ENCODE measurements around the gene CELF3. TPM values are rescaled to one million over a fixed set of nuclear protein-coding genes. Genes with fewer than 3 reads are reported as not detected.

The CELF3 gene
- total and polyA plus RNA-seq, 2 of the 13 experiments (the other 11 are each of a cell fraction or from before 2014, with no cell fraction given) = not detected

DNA sequence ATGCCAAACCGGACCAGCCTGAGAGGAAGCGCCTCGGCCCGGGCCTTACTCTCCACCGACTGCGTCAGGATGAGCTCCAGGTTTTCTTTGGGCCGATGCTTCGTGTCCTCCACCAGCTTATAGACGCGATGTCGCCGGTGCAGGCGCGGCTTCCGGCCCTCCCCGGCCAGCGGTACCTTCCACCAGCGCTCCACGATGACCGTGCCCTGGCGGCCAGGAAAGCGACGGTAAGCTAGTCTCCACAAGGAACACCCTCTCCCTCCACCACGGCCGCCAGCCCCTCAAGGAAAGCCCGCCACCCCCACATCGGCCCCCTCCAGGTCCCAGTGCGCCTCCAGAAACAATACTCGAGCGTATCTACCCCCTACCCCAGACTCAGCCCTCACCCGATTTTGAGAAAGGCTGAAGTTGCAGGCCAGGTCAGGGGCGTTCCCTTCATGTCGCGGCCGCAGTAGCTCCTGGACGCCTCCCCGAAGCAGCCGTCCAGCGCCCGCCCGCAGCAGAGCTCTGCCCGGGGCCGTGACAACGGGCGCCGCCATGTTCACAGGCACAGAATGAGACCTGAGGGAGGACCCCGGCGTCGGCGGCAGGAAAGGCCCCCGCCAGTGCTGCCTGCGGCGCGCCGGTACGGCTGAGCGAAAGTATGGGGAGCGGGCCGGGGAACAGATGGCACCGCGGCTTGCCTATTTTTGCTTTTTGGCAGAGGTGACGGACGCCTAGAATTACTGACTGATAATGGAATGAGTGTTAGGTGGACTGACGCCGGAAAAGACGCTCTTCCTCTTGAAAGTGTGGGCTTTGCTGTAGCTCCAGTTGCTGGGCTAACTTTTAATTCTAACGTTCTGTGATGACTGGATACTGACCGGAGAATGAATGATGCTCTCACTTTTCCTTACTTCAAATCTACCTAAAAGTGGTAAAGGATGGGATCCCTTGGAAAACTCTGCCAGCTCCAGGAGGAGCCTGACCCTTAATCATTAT is 46.6 kb upstream of the CELF3 start, which contains the start of gene MRPL9 (continued):
- TF ChIP-seq, protein P1, sequence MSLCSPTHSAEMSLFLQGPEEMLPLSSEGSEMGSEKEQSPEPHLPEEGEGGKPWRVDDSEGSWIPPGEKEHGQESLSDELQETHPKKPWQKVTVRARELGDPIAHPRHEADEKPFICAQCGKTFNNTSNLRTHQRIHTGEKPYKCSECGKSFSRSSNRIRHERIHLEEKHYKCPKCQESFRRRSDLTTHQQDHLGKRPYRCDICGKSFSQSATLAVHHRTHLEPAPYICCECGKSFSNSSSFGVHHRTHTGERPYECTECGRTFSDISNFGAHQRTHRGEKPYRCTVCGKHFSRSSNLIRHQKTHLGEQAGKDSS (CRISPR knock-in tag; IDR thresholded peaks at IDR 0.05; ENCODE audit: borderline replicate concordance, low read depth) = no peak
- no peak for TF ChIP-seq RARG (CRISPR knock-in tag; IDR thresholded peaks at IDR 0.05; ENCODE audit: low read depth)
- TF ChIP-seq, protein P2, sequence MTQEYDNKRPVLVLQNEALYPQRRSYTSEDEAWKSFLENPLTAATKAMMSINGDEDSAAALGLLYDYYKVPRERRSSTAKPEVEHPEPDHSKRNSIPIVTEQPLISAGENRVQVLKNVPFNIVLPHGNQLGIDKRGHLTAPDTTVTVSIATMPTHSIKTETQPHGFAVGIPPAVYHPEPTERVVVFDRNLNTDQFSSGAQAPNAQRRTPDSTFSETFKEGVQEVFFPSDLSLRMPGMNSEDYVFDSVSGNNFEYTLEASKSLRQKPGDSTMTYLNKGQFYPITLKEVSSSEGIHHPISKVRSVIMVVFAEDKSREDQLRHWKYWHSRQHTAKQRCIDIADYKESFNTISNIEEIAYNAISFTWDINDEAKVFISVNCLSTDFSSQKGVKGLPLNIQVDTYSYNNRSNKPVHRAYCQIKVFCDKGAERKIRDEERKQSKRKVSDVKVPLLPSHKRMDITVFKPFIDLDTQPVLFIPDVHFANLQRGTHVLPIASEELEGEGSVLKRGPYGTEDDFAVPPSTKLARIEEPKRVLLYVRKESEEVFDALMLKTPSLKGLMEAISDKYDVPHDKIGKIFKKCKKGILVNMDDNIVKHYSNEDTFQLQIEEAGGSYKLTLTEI (CRISPR knock-in tag; conservative IDR thresholded peaks at IDR 0.05) = no peak
- no peak for TF ChIP-seq ZNF619 (CRISPR knock-in tag; IDR thresholded peaks at IDR 0.05)
- TF ChIP-seq RBAK (CRISPR knock-in tag; IDR thresholded peaks at IDR 0.05) = no peak
- TF ChIP-seq, protein P3, sequence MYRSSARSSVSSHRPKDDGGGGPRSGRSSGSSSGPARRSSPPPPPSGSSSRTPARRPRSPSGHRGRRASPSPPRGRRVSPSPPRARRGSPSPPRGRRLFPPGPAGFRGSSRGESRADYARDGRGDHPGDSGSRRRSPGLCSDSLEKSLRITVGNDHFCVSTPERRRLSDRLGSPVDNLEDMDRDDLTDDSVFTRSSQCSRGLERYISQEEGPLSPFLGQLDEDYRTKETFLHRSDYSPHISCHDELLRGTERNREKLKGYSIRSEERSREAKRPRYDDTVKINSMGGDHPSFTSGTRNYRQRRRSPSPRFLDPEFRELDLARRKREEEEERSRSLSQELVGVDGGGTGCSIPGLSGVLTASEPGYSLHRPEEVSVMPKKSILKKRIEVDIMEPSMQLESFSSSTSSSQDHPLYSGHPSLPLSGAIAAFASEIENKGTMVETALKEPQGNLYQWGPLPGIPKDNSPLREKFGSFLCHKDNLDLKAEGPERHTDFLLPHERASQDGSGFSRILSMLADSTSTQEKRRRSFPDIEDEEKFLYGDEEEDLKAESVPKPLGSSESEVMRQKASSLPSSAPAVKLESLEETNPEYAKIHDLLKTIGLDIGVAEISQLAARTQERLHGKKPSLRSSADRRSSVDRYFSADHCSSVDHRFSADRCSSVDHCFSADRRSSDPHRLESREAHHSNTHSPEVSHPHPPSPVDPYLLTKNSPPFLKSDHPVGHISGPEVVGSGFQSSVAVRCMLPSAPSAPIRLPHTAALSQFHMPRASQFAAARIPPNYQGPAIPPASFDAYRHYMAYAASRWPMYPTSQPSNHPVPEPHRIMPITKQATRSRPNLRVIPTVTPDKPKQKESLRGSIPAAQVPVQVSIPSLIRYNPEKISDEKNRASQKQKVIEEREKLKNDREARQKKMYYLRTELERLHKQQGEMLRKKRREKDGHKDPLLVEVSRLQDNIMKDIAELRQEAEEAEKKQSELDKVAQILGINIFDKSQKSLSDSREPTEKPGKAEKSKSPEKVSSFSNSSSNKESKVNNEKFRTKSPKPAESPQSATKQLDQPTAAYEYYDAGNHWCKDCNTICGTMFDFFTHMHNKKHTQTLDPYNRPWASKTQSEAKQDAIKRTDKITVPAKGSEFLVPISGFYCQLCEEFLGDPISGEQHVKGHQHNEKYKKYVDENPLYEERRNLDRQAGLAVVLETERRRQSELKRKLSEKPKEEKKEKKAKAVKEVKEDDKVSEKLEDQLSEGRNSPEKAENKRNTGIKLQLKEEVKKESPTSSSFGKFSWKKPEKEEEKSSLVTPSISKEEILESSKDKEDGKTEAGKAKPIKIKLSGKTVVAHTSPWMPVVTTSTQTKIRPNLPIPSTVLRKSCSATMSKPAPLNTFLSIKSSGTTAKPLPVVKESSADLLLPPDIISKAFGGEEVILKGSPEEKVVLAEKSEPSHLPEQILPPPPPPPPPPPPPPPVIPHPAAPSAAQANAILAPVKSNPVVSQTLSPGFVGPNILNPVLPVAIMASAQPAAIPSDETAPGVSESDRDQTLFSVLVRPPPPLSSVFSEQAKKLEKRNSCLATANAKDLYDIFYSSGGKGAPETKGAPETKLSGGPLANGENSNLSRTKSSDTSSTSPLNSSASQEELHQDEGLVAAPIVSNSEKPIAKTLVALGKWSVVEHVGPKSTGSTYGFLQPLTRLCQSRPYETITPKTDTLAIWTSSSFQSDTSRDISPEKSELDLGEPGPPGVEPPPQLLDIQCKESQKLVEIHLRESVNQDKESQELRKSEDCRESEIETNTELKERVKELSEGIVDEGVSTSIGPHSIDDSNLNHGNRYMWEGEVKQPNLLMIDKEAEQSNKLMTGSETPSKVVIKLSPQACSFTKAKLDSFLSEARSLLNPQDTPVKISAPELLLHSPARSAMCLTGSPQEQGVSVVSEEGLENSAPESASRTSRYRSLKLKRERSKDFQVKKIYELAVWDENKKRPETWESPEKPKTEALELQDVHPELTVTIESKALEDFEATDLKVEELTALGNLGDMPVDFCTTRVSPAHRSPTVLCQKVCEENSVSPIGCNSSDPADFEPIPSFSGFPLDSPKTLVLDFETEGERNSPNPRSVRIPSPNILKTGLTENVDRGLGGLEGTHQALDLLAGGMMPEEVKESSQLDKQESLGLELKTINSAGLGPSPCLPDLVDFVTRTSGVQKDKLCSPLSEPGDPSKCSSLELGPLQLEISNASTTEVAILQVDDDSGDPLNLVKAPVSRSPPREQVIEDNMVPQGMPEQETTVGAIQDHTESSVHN (CRISPR knock-in tag; IDR thresholded peaks at IDR 0.05) = no peak
- TF ChIP-seq NCOA5 (CRISPR knock-in tag; IDR thresholded peaks at IDR 0.05) = 0 out of 2 replicates have a peak, but pooled peaks have one; percentile 62
- TF ChIP-seq ZNF569 (CRISPR knock-in tag; IDR thresholded peaks at IDR 0.05; ENCODE audit: borderline replicate concordance) = no peak
- peak; percentile 65; the same call in 1 of the 2 replicates for TF ChIP-seq CBFB (CRISPR knock-in tag; IDR thresholded peaks at IDR 0.05)
- TF ChIP-seq, protein P4, sequence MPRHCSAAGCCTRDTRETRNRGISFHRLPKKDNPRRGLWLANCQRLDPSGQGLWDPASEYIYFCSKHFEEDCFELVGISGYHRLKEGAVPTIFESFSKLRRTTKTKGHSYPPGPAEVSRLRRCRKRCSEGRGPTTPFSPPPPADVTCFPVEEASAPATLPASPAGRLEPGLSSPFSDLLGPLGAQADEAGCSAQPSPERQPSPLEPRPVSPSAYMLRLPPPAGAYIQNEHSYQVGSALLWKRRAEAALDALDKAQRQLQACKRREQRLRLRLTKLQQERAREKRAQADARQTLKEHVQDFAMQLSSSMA (CRISPR knock-in tag; IDR thresholded peaks at IDR 0.05) = no peak
- TF ChIP-seq ZNF354B (CRISPR knock-in tag; IDR thresholded peaks at IDR 0.05) = no peak
- TF ChIP-seq RFX5 (IDR thresholded peaks at IDR 0.05; ENCODE audit: low read depth, low read length) = no peak
- 0 out of 2 replicates have a peak, but pooled peaks have one; percentile 26 for TF ChIP-seq ZNF710 (CRISPR knock-in tag; IDR thresholded peaks at IDR 0.05; ENCODE audit: borderline replicate concordance)
- no peak for TF ChIP-seq TEAD2 (CRISPR knock-in tag; IDR thresholded peaks at IDR 0.05)
